PC-3 (cell line): Measurements from ENCODE around the gene YAF2.

ENCODE experiments used
- CTCF ChIP-seq: fragments of 300-600 bp; sonication (generic); conservative IDR thresholded peaks from 2 replicates; pipeline ENCODE4 v1.5.1; 2017; ENCODE audit warnings: antibody characterized with exemption, low read depth, mild to moderate bottlenecking, low read length
- EZH2 ChIP-seq: fragments of 300-600 bp; sonication (generic); IDR thresholded peaks from one replicate; pipeline ENCODE4 v1.6.1; 2017; ENCODE audit warnings: antibody characterized with exemption, mild to moderate bottlenecking, low read length; ENCODE audit not compliant: unreplicated experiment

- TF ChIP-seq CTCF, result no peak
- no peak for TF ChIP-seq EZH2
Observed at GRCh38 chr12:42130672-42131402, 107.2 kb downstream of the YAF2 start.
